ENCODE results near the gene ATPAF1.

DNA sequence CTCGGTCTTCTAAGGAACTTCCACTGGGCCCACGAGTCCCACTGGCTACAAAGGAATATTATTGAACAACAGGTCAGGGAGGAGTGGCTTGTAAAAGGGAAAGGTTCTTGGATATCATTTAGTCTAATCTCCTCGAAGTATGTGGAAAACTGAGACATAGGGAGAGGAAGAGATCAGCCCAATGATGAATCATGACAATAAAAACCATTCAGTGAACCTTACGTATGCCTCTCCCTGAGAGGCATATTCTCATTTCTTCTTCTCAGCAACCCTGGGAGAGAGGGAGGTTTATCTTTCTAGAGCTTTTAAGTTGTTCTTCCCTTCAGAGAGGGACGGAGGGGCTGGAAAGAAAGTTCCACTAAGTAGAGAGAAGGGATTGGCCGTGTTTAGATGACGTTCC lies 46.2 kb downstream of the ATPAF1 start:
- TF ChIP-seq POLR2A (IDR thresholded peaks at IDR 0.05), result no peak
- TF ChIP-seq, protein P1, sequence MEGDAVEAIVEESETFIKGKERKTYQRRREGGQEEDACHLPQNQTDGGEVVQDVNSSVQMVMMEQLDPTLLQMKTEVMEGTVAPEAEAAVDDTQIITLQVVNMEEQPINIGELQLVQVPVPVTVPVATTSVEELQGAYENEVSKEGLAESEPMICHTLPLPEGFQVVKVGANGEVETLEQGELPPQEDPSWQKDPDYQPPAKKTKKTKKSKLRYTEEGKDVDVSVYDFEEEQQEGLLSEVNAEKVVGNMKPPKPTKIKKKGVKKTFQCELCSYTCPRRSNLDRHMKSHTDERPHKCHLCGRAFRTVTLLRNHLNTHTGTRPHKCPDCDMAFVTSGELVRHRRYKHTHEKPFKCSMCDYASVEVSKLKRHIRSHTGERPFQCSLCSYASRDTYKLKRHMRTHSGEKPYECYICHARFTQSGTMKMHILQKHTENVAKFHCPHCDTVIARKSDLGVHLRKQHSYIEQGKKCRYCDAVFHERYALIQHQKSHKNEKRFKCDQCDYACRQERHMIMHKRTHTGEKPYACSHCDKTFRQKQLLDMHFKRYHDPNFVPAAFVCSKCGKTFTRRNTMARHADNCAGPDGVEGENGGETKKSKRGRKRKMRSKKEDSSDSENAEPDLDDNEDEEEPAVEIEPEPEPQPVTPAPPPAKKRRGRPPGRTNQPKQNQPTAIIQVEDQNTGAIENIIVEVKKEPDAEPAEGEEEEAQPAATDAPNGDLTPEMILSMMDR (IDR thresholded peaks at IDR 0.05), result no peak
